GM21515 (cell line): ENCODE data around the gene SGPP2.

Source experiments
- ATAC-seq: cut with Tn5 transposase; IDR thresholded peaks from one replicate; pipeline ENCODE4 v1.9.1; 2021; ENCODE audit not compliant: unreplicated experiment

Gene SGPP2

DNA sequence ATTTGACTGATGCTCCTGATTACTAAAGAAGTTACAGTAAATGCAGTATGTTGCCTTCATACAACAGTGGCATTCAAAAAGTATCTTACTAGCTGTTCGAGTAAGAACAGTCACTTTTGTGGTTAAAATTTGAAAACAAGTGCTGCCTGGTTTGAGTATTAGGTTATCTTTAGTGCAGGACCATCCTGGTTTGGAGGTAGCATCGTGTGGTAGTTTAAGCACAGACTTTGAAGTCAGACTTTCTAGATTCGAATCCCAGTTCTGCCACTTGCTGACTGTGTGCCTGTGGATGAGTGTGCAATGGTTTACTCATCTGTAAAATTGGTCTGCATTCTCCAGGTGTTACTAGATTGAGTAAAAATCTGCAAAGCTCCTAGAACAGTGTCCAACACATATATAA lies 96.8 kb downstream of the SGPP2 start:
- ATAC-seq = peak; percentile 69

DNA sequence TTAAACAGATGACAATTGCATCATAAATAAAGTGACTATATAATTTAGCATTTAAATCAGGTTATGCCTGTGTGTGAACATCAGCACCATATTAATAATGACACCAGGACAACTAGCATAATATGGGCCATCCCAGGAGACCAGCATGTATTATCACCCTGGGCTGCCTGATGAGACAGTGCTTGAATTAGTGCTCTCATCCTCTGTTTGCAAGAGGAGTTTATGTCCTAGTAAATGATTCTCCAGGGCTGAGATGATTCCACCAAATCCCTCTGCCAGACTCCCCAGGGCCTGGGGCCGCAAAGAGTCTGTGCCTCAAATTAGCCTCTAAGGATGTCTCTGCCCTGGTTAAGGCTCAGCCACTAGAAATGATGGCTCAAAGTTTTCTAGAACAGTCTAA lies 97.7 kb downstream of the SGPP2 start:
- ATAC-seq = no peak

GRCh38 chr2:222523783-222524544 lies 99.6 kb downstream of the SGPP2 start:
- peak; percentile 42 for ATAC-seq

DNA sequence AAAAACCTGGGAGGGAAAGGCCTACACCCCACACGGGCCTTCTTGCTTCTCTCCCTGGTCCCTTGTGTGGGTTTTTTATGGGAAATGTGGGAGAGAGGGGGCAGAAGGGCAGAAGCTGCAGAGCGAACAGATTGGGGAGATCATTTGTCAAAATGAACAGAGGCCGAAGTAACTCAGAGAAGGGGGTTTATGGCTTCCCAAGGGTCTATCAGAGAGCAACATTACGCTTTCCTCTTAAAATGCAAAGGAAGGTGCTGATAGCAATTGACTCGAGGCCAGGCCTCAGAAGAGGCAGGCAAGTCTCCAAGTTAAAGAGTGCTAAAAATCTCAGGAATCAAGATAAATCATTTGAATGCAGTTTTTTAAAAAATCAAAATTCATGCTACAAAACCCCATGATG lies 101.5 kb downstream of the SGPP2 start:
- ATAC-seq = no peak

DNA sequence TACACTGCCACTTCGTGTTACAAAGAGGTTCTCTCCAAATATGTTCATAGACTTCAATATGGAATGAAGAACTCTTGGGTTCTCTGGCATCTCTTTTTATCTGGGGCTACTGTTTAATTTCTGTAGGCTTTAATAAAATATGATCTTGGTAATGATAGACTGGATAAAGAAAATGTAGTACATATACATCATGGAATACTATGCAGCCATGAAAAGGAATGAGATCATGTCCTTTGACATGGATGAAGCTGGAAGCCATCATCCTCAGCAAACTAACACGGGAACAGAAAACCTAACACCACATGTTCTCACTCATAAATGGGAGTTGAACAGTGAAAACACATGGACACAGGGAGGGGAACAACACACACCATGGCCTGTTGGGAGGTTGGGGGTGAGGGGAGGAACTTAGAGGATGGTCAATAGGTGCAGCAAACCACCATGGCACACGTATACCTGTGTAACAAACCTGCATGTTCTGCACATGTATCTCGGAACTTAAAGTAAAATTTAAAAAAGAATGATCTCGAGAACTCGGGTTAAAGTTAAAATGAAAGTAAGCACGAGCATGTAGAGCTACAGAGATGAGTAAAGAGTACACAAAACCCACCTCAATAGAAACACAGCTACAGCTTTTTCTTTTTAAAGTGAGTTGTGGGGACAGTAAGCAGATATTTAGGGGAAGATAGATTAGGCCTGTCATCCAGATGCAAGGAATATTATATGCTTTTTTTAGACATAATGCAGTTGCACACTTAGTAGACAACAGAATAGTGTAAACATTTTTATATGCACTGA lies 102.3 kb downstream of the SGPP2 start:
- peak; percentile 48 for ATAC-seq

DNA sequence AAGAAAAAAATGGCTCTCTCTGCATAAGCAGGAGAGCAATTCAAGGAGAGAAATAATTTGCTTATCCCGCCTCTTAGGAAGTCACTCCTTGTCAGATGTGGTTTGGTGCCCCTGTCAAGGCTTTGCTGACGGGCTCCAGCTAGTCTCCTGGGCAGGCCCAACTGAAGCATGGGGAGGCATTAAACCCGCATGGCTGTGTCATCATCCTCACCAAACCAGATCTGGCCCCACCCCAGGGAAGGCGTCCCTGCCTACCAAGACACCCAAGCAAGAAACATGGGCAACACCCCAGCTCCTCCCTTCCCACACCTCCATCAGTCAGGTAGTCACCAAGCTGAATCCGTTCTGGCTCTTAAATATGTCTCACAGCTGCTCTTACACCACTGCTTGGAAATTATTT lies 108.0 kb downstream of the SGPP2 start:
- no peak for ATAC-seq

DNA sequence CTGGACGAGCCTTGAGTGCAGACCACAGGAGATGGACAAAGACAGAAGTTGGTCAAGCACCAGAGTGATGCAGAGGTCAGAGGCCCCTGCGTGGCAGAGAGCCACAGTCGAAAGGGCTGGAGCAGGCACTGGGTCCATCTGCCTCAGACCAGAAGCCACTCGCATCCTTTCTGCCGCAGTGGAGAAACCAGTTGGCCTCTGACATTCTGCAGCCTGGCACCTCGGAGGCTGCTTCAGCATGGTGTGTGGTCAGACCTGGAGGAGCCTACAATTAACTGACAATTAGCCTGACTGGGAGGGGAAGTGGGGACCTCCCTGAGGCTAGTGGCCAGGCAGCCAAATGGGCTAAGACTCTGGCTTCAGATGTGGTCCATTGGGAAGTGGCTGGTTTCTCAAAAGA lies 111.1 kb downstream of the SGPP2 start:
- no peak for ATAC-seq

DNA sequence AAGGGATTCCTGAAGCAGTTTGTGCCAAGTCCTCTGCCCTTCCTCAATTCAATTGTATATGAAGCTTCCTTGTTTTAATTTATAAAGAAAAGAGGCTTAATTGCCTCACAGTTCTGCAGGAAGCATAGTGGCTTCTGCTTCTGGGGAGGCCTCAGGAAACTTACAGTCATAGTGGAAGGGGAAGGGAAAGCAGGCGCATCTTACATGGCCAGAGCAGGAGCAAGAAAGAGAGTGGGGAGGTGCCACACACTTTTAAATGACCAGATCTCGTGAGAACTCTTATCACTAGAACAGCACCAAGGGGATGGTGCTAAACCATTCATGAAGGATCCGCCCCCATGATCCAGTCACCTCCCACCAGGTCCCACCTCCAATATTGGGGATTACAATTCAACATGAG lies 114.2 kb downstream of the SGPP2 start:
- no peak for ATAC-seq

DNA sequence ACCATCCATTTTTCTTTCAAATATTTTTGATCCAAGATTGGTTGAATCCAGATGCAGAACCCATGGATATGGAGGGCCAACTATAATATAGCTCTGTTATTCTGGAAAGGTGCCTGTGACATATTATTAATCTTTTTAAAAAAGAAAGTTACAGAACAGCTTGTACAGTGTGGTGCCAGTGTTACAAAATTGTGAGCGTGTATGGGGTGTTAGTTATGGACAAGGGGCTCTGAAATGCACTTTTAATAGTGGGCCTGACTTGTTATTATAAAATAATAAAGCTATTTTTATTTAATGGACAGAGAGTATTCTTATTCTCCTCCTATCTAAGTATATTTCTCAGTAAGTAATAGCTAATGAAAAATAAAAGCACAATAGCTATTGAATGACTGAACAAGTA lies 120.3 kb downstream of the SGPP2 start:
- ATAC-seq = no peak

DNA sequence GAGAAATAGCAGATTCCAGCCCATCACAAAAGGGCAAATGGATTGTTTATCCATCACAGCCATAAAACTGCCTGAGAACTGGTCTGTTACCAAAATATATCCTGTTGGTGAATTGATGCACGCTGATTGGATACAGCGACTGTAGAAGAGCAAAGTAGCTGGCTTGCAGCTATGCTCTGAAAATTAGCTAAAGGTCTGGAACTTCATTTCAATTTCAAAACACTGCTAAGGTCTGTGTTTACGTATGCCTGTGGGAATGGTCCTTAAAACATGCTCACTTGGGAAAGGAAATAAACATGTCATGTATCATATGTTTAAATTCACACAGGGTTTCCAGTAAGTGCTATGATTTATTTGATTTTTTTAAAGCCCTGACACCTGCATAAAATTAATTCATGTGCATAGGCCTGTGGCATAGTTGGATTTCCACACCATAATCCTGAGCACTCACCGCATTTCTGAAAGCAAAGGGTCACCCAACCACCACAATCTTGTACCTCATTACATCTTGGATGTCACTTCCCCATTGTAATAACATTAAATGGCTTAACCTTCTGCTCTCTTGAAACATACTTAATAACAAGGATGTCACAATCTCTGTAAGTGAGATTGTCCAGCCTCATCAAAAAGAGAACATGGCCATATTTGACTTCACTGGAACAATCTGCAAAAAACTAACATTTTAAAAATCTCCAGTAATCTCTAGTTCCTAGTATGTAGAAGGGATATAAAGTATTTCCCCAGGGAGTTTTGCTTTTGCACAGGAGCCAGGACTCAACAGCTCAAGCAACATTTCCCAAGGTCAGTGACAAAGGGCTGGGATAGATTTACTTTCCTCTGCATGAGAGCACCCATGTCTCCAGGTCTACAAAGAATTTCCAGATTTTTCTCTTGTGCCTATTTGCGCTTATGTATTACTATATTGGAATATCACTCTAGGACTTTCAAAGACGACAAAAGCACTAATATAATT lies 121.8 kb downstream of the SGPP2 start:
- no peak for ATAC-seq

GRCh38 chr2:222547083-222547482 lies 122.7 kb downstream of the SGPP2 start:
- no peak for ATAC-seq

DNA sequence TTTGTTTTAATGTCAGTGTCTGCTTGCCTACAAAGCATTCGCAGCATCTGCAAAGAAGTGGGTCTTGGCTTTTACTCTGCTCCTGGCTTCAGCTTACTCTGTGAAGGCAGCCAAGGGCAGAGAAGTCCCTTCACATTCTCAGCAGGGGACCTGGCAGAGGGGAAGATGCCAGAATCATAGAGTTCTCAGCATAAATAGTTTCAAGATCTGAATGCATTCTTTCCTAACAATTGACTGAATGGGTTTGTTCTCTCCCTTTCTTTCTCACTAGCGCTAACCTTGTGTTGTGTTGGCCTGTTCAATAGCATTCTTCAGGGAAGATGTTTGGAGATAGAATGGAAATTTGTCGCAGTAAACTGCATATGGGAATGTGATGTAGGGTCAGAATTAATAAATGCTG lies 124.6 kb downstream of the SGPP2 start:
- no peak for ATAC-seq

- no peak for ATAC-seq
Observed at GRCh38 chr2:222554517-222554916, 130.2 kb downstream of the SGPP2 start.

DNA sequence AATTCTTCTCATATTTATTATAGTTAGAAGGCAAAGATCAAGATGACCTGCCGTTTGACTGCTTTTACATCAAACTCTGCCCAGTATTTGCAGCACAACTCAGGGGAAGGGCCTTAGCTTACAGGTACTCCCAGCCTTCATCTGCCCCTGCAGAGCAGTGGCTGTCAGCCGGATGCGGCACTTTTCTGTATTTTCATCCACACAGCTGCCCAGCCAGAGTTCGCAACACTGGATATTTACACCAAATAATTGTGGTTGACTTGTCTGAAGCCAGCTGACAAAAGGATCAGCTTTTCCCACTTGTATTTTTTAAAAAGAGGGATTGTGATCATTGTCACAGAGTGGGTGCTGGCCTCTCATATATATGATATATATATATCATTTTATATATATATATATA lies 136.8 kb downstream of the SGPP2 start:
- ATAC-seq = no peak

GRCh38 chr2:222561817-222562645 lies 137.7 kb downstream of the SGPP2 start:
- ATAC-seq = peak; percentile 91

- no peak for ATAC-seq
Observed at GRCh38 chr2:222563106-222563718, 138.9 kb downstream of the SGPP2 start.

DNA sequence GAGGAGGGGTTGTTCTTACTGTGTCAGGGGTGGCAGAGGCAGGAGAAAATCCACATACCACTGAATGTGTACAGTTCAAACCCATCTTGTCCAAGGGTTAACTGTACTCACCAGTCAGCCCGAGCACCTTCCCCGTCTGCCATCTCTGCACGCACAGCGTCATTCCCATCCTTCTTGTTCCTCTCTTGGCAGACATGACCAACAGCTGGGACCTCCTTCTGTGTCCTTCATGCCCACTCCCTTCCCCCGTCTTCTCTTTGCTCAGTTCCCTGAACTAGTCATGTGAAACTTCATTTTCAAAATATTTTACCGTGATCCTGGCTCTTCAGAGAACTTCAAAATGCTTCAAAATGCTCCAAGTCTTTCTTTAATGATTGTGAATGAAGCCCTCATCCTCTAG lies 139.6 kb downstream of the SGPP2 start:
- ATAC-seq = no peak

GRCh38 chr2:222566229-222566628 lies 141.9 kb downstream of the SGPP2 start:
- no peak for ATAC-seq

- ATAC-seq = no peak
Observed at GRCh38 chr2:222568865-222569264, 144.5 kb downstream of the SGPP2 start.

DNA sequence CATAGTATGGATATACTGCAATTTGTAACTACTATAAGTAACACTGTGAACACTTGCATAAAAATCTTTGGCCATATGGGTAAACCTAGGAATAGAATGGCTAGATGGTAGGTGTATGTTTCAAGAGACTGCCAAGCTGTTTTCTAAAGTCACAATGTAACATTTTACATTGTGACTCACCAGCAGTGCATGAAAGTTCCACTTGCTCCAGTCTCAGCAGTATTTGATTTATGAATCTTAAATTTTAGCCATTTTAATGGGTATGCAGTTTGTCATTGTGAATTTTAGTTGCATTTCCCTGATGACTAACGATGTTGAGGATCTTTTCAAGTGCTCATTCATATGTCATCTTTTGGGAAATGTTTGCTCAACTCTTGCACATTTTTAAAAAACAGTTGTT lies 145.5 kb downstream of the SGPP2 start:
- no peak for ATAC-seq
